Activated CD4-positive, alpha-beta T cell treated with anti-CD3 and anti-CD28 coated beads, Interleukin-2, Interleukin-4, amounts not matched to agents 100 ng/mL and 50 ng/mL, durations not matched to agents 16 hours and 8 hours (primary cell): Measurements from ENCODE around the gene CDHR4.
"Not testable (repeated sequence)": the region's sequence is repeated elsewhere in the genome, so short reads cannot be mapped to it uniquely, and the experiment has no call there.

ENCODE experiments used
- DNase-seq: peaks from one replicate; pipeline ENCODE4 v3.0.0-alpha.2; 2020; ENCODE audit warnings: low spot score

The CDHR4 gene

GRCh38 chr3:49780080-49780974 lies 19.3 kb downstream of the CDHR4 start:
- no peak for DNase-seq

GRCh38 chr3:49779358-49780079 lies 20.2 kb downstream of the CDHR4 start:
- DNase-seq: no peak

DNA sequence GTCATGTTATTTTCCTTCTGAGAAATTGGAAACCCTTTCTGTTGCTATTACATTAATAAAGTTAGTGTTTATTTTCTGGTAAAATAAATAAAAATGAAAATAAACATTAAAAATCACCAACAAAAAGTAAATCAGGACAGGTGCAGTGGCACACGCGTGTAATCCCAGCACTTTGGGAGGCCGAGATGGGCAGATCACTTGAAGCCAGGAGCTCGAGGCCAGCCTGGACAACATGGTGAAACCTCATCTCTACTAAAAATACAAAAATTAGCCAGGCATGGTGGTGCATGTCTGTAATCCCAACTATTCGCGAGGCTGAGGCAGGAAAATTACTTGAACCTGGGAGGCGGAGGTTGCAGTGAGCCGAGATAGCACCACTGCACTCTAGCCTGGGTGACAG lies 23.6 kb downstream of the CDHR4 start:
- not testable (repeated sequence) for DNase-seq

DNA sequence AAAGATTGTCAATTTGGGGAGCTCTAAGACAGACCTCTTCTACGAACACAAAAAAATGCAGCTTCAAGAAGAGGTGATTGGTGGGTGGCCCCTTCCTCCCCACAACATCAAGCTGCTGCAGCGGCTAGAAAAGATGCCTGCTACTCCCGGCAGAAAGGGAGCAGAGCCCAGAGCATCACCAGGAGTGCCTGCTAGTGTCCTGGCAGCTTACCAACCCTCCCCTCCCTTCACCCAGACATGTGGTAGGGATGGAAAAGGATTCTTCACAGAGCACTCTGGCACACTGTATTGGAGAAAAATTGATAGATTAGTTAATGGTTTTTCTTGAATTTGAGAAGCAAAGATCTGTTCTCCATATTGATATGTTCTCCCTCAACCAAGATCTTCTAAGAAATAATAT lies 24.1 kb downstream of the CDHR4 start:
- no peak for DNase-seq

DNA sequence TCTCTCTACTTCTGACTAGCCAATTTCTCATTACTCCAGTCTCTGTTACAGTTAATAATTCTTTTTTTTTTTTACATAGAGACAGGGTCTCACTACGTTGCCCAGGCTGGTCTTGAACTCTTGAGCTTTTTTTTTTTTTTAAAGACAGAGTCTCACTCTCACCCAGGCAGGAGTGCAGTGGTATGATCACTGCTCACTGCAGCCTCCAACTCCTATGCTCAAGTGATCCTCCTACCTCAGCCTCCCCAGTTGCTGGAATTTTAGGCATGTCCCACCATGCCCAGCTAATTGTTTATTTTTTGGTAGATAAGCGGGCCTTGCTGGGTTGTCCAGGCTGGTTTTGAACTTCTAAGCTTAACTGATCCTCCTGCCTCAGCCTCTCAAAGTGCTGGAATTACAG lies 27.0 kb downstream of the CDHR4 start:
- no peak for DNase-seq

- no peak for DNase-seq
Measured at GRCh38 chr3:49771340-49771938, 28.2 kb downstream of the CDHR4 start.

DNA sequence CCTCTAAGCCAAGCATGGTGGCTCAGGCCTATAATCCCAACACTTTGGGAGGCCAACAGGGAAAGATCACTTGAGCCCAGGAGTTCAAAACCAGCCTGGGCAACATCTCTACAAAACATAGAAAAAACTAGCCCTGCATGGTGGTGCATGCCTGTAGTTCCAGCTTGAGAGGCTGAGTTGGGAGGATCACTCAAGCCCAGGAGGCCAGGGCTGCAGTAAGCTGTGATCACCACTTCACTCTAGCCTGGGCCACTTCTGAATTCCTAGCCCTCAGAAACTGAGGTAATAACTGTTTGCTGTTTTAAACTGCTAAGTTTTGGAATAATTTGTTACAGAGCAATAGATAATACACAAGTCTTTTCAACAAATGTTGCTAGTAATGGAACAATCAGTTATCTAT lies 29.7 kb downstream of the CDHR4 start:
- no peak for DNase-seq

DNA sequence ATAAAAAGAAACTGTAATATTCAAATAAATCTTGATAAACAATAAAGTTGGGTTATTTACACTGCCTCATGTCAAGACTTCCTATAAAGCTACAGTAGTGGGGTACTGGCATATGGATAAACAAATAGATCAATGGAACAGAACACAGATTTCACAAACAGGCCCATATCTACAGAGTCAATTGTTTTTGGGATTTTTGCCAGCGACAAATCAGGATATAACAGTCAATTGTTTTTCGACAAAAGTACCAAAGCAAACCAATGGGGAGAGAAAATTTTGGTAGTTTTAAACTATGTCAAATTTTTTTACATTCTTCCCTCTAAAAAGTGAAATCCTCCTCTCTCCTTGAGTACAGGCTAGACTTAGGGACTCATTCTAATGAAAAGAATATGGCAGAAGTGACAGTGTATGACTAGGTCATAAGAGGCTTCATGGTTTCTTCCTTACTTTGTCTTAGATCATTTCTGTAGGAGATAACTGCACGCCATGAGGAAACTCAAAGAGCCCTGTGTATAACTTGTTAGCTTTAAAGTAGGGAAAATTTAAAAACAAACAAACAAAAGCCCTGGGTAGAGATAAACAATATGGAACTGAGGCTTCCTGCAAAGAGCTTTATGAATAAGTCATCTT lies 30.3 kb downstream of the CDHR4 start:
- DNase-seq: no peak

DNA sequence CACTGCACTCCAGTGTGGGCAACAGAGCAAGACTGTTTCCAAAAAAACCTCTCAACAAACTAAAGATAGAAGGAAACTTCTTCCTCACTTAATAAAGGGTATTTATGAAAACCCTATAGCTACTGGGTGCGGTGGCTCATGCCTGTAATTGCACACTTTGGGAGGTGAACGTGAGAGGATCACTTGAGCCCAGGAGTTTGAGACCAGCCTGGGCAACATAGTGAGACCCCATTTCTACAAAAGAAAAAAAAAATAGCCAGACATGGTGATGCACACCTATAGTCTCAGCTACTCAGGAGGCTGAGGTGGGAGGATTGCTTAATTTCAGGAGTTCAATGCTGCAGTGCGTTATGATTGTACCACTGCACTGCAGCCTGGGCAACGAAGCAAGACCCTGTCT lies 35.7 kb downstream of the CDHR4 start:
- DNase-seq: no peak

GRCh38 chr3:49761661-49762060 lies 38.0 kb downstream of the CDHR4 start:
- no peak for DNase-seq

GRCh38 chr3:49759226-49759625 lies 40.4 kb downstream of the CDHR4 start:
- no peak for DNase-seq

DNA sequence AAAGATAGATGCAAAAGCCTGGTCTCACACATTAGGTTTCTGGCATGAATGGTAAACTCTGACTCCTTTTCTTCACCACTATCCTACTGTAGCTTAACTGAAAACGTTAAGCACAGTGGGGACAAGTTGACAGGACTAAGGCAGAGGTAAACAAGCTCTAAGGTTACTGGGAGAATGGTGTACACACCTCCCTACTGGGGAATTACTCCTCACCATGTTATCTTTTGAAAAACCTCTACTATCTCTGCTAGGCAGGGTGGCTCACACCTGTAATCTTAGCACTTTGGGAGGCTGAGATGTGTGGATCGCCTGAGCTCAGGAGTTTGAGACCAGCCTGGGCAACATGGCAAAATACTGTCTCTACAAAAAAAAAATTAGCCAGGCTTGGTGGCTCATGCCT lies 42.5 kb downstream of the CDHR4 start:
- no peak for DNase-seq

- no peak for DNase-seq
Measured at GRCh38 chr3:49756036-49756435, 43.6 kb downstream of the CDHR4 start.

GRCh38 chr3:49754536-49754935 lies 45.1 kb downstream of the CDHR4 start:
- DNase-seq: no peak

GRCh38 chr3:49751501-49751900 lies 48.2 kb downstream of the CDHR4 start:
- DNase-seq: no peak

DNA sequence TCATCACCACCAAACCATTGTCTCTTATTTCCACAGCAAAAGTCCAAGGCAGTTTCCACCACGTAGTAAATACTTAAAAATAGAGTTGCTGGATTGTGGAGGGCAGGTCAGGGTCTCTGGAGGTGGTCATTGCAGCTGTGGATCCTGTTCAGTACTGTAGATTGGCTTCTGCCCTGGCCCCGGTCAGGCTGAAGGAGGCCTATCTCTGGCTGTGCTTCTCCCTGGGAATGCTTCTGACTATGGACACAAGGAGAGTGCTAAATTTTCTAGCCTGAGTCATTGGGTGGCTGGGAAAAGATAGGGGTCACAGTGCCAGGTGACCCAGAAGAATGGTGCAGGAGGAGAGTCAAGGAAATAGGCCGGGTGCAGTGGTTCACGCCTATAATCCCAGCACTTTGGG lies 49.6 kb downstream of the CDHR4 start:
- DNase-seq: no peak

- DNase-seq: not testable (repeated sequence)
Measured at GRCh38 chr3:49748874-49749273, 50.8 kb downstream of the CDHR4 start.

- DNase-seq: no peak
Measured at GRCh38 chr3:49747792-49748480, 51.7 kb downstream of the CDHR4 start.

DNA sequence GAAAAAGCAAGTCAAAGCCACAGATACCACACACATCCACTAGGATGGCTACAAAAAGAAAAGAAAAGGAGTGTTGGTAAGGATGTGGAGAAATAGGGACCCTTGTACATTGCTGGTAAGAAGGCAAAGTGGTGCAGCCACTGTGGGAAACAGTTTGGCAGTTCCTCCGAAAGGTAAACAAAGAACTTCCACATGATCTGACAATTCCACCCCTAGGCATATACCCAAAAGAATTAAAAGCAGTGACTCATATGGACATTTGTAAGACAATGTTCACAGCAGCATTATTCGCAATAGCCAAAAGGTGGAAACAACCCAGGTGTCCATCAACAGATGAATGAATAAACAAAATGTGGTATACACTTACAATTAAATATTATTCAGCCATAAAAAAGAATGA lies 53.7 kb downstream of the CDHR4 start:
- DNase-seq: no peak
